GM23338 (cell line): ENCODE data around the gene TMEM106C.

Experiments used
- CTCF ChIP-seq, 2 experiments: fragments of 200-600 bp in 1 of 2; sonication (generic) in 1 of 2; conservative IDR thresholded peaks; 2 replicates each; pipeline versions ENCODE4 v1.5.1 to v1.6.1; 2016 to 2017; ENCODE audit warnings: antibody characterized with exemption in 2 of 2, low read depth in 2 of 2, mild to moderate bottlenecking in 2 of 2, moderate library complexity in 1 of 2
- ETS1 ChIP-seq: IDR thresholded peaks from 2 replicates; pipeline ENCODE4 v1.6.1; 2016; ENCODE audit warnings: antibody characterized with exemption
- EZH2 ChIP-seq: fragments of 200-600 bp; sonication (generic); IDR thresholded peaks from one replicate; pipeline ENCODE4 v1.8.0; 2017; ENCODE audit warnings: antibody characterized with exemption, mild to moderate bottlenecking, low read depth; ENCODE audit not compliant: unreplicated experiment
- EZH2phosphoT487 ChIP-seq: fragments of 200-600 bp; sonication (generic); IDR thresholded peaks from one replicate; pipeline ENCODE4 v1.8.1; 2018; ENCODE audit warnings: antibody characterized with exemption; ENCODE audit not compliant: unreplicated experiment
- NANOG ChIP-seq: IDR thresholded peaks from 2 replicates; pipeline ENCODE4 v1.6.1; 2016; ENCODE audit warnings: antibody characterized with exemption, borderline replicate concordance
- POLR2AphosphoS5 ChIP-seq: IDR thresholded peaks from 2 replicates; pipeline ENCODE4 v1.6.1; 2016; ENCODE audit warnings: antibody characterized with exemption, low read depth
- STAT1 ChIP-seq: IDR thresholded peaks from one replicate; pipeline ENCODE4 v1.6.1; 2016; ENCODE audit warnings: antibody characterized with exemption; ENCODE audit not compliant: unreplicated experiment

- TF ChIP-seq NANOG (no peak), CTCF (conservative IDR thresholded peaks at IDR 0.05; ENCODE audit: low read depth in 2 of 2) (no peak), EZH2 (no peak), EZH2phosphoT487 (no peak), POLR2AphosphoS5 (no peak), STAT1 (no peak), ETS1 (no peak)
Measured at GRCh38 chr12:48010366-48010970, 47.1 kb downstream of the TMEM106C start.
